Nephron progenitor cell (in vitro differentiated cells): ENCODE data around the gene GPR25.

Experiments
- DNase-seq: peaks from one replicate; pipeline ENCODE4 v3.0.0; 2021
- H3K27ac Mint-ChIP-seq: 2 replicates; pipeline ENCODE4 v1.8.0; 2021; ENCODE audit warnings: mild to moderate bottlenecking, moderate library complexity, mixed read lengths
- H3K27me3 Mint-ChIP-seq: 2 replicates; pipeline ENCODE4 v1.8.0; 2021; ENCODE audit warnings: mild to moderate bottlenecking, low read depth, mixed read lengths; ENCODE audit not compliant: poor library complexity
- H3K36me3 Mint-ChIP-seq: 2 replicates; pipeline ENCODE4 v1.8.0; 2021; ENCODE audit warnings: low read depth, mixed read lengths
- H3K4me1 Mint-ChIP-seq: 2 replicates; pipeline ENCODE4 v1.8.0; 2021; ENCODE audit warnings: mixed read lengths
- H3K4me3 Mint-ChIP-seq: 2 replicates; pipeline ENCODE4 v1.8.0; 2021; ENCODE audit warnings: mild to moderate bottlenecking, moderate library complexity, mixed read lengths
- H3K9me3 Mint-ChIP-seq: 2 replicates; pipeline ENCODE4 v1.8.0; 2021; ENCODE audit warnings: mild to moderate bottlenecking, moderate library complexity, mixed read lengths
- TF ChIP-seq, protein P1 (sequence below): fragments of 200-600 bp; sonication (generic); IDR thresholded peaks from 2 replicates; pipeline ENCODE4 v1.5.0; 2021; ENCODE audit warnings: antibody characterized with exemption

Gene GPR25

DNA sequence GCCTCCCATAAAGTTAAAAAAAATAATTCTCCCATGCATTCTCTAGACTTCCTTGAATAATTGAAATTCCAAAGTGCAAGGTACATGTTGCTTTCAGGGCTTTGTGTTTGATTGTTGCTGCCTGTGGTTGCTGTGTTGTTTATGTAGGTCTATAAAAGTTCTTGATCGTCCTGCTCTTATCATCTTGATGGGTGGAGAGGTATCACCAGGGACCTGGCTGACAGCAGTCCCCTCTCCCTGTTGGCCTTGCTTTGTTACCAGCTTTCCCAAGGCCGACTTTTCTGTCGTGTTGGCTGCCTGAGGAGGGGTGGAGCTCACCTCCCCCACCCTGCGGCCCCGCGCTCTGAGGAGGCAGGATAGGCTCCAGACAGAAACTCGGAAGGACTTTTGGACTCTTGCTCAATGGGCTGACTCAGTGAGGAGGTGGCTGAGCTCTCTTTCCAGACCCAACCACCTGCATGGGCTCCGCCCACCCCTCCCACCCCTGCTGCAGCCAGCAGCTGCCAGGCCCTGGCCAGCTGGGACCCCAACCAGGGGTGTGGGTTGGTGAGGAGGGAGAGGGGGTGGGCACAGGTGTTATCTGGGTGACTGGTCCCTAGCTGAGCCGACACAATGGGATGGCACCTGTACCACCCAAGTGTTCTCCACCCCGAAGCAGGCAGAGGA, 23.9 kb downstream of the GPR25 start:
- Mint-ChIP-seq H3K27ac (peak overlapping the region; percentile 25), H3K4me1 (peaks cover 75% of the 10 kb centered on the region), H3K36me3 (peaks cover 27% of the 10 kb centered on the region), H3K9me3 (no peaks in the 10 kb centered on the region), H3K4me3 (peak overlapping the region; percentile 32), H3K27me3 (peaks cover 4% of the 10 kb centered on the region)
- TF ChIP-seq, protein P1, sequence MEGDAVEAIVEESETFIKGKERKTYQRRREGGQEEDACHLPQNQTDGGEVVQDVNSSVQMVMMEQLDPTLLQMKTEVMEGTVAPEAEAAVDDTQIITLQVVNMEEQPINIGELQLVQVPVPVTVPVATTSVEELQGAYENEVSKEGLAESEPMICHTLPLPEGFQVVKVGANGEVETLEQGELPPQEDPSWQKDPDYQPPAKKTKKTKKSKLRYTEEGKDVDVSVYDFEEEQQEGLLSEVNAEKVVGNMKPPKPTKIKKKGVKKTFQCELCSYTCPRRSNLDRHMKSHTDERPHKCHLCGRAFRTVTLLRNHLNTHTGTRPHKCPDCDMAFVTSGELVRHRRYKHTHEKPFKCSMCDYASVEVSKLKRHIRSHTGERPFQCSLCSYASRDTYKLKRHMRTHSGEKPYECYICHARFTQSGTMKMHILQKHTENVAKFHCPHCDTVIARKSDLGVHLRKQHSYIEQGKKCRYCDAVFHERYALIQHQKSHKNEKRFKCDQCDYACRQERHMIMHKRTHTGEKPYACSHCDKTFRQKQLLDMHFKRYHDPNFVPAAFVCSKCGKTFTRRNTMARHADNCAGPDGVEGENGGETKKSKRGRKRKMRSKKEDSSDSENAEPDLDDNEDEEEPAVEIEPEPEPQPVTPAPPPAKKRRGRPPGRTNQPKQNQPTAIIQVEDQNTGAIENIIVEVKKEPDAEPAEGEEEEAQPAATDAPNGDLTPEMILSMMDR, result no peak
- no peak for DNase-seq

DNA sequence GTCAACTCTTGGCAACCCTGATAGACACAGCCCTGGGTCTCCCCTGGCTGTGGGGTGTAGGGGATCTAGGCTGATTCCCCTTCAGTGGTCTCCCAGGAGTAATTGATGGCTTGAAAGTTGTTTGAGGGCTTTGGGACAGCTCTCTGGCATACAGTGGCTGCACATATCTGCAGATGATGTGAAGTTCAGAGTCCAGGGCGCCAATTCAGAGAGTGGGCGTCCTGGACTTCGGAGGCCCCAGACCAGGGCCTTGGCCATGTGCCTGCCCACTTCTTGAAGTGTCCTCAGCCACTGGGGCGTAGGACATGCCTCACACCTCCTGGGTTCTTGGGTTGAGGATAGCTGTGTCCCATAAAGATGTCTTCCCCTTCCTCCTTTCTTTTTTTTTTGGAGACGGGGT, 24.5 kb downstream of the GPR25 start:
- H3K4me1 Mint-ChIP-seq, result peaks cover 69% of the 10 kb centered on the region

DNA sequence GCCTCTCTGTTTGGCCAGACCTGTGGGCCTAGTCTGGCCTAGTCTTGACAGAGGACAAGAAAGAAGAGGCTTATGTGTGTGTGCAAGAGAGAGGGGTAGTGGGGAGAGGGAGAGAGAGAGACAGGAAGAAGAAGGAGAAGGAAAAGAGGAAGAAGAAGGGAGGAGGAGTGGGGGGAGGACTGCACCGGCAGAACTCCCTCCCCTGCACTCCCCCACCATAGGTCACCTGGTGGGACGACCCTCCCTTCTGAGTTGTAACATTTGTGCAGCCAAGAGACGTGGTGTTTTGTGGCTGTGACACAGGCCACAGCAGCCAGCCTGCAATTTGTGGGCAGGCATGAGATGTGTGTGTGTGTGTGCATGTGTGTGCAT, 26.2 kb downstream of the GPR25 start:
- Mint-ChIP-seq H3K4me3 (no peak overlapping the region), H3K4me1 (peaks cover 52% of the 10 kb centered on the region), H3K9me3 (no peaks in the 10 kb centered on the region), H3K36me3 (peaks cover 42% of the 10 kb centered on the region), H3K27ac (peak overlapping the region; percentile 32), H3K27me3 (peaks cover 4% of the 10 kb centered on the region)
- DNase-seq, result no peak
- TF ChIP-seq, protein P1, result no peak

More for the DNA sequence above, 24.5 kb downstream of the GPR25 start:
- Mint-ChIP-seq H3K27me3 (peaks cover 4% of the 10 kb centered on the region), H3K27ac (no peak overlapping the region), H3K9me3 (no peaks in the 10 kb centered on the region), H3K36me3 (peaks cover 33% of the 10 kb centered on the region), H3K4me3 (peak overlapping the region; percentile 25)
- TF ChIP-seq, protein P1, result no peak
- DNase-seq, result no peak

DNA sequence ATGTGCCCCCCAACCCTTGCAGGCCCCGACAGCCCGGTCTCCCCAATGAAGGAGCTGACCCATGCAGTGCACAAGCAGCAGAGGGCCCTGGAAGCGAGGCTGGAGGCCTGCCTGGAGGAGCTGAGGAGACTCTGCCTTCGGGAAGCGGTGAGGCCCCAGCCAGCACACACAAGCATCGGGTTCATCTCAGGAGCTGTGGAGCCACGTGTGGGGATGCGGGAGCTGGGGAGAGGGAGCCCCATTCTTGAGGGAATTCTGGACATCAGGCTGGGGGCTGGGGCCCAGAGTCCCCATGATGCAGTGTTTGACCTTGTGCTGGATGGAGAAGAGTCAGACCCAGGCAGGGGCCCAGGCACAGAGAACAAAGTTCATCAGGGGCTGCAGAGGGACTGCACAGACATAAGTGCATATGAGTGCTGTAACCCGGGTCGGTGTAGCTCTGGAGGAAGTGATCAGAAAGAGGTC, 26.7 kb downstream of the GPR25 start:
- H3K4me3 Mint-ChIP-seq, result no peak overlapping the region
- H3K36me3 Mint-ChIP-seq, result peaks cover 42% of the 10 kb centered on the region
- H3K27ac Mint-ChIP-seq, result peak overlapping the region; percentile 16
- TF ChIP-seq, protein P1, result no peak
- H3K9me3 Mint-ChIP-seq, result no peaks in the 10 kb centered on the region
- H3K27me3 Mint-ChIP-seq, result peaks cover 4% of the 10 kb centered on the region
- peaks cover 47% of the 10 kb centered on the region for H3K4me1 Mint-ChIP-seq
- no peak for DNase-seq

DNA sequence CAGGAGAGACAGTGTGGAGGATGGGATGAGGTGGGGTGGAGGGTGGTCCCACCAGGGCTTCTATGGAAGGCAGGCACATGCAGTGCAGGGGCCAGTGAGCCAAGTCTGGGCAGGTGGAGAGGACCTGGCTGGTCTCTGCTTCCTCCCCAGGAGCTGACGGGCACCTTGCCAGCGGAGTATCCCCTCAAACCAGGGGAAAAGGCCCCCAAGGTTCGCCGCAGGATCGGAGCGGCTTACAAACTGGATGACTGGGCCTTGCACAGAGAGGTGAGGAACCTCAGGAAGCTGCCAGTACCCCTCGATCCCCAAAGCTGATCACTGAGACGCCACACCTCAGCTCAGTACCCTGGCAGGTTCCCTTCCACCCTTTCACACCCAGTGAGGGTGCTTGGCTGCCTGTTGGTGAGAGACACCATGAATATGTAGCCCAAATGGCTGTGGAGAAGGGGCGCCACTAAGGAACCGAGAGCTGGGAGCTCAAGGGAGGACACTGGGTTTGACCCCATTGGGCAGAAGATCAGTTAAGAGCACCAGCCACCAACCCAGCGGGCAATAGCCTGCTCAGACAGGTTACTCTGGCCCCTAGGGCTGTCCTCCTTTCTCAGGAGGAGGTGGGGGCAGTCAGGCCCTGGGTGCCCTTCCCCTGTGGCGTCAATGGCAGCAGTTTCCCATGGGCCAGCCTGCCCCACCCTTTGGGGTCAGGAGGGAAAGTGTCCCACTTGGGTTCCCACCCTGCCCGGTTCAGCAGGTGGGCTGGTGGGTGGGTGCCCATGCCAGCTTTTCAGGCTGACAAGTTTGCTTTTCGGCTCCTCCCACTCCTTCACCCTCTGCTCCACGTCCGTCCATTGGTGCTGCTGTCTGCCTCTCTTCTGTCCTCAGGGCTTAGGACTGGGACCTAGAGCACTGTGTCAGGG, 27.4 kb downstream of the GPR25 start:
- no peak overlapping the region for H3K4me3 Mint-ChIP-seq
- peaks cover 4% of the 10 kb centered on the region for H3K27me3 Mint-ChIP-seq
- TF ChIP-seq, protein P1, result no peak
- peaks cover 40% of the 10 kb centered on the region for H3K4me1 Mint-ChIP-seq
- H3K9me3 Mint-ChIP-seq, result no peaks in the 10 kb centered on the region
- H3K27ac Mint-ChIP-seq, result peak overlapping the region; percentile 16
- DNase-seq, result no peak
- H3K36me3 Mint-ChIP-seq, result peaks cover 42% of the 10 kb centered on the region
